Measurements from ENCODE around the gene HDDC3.

GRCh38 chr15:90890839-90891238 is 41.5 kb downstream of the HDDC3 start:
- no peak for TF ChIP-seq EZH2 (IDR thresholded peaks at IDR 0.05; ENCODE audit: insufficient read depth, low read length)
- TF ChIP-seq CTCF (IDR thresholded peaks at IDR 0.05; ENCODE audit: insufficient read depth, low read depth, low read length), result no peak
